ENCODE results near the gene WDR88. TPM values are rescaled to one million over a fixed set of nuclear protein-coding genes. Genes with fewer than 3 reads are reported as not detected.
A peak's percentile ranks its signal among the peaks of the same experiment; 100 is the strongest.
"Not testable (repeated sequence)": the region's sequence is repeated elsewhere in the genome, so short reads cannot be mapped to it uniquely, and the experiment has no call there.

WDR88 gene
- polyA plus RNA-seq, 1 donor (not counting 4 experiments of a cell fraction or from before 2014, with no cell fraction given): not detected

DNA sequence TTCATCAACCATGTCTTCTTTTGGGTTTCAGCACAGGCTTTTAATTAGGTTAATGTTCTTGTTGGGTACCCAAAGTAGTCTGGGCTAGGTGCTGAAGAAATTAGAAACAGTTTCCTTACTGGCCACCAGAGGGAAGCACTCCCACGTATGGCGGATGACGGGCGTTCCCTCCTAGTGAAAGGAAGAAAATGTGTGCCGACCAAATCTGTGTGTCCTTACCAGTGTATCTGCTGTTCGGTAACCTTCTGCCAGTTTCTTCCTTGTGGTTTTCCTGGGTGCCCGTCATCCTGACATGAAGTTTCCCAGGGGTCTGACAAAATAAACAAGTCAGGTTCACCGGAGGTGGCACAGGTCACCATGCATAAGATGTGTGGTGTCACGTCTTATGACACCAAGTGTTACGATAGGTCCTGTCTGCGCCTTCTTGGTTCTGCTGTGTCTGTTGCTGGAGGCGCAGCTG lies 6.0 kb upstream of the WDR88 start:
- peaks cover 5 to 10% of the 10 kb centered on the region in 2 experiments for H3K36me3 ChIP-seq (ENCODE audit: control insufficient read depth in 2 of 2, extremely low read depth in 1 of 2, insufficient read depth in 2 of 2, low read length in 2 of 2)
- TF ChIP-seq, protein P1, sequence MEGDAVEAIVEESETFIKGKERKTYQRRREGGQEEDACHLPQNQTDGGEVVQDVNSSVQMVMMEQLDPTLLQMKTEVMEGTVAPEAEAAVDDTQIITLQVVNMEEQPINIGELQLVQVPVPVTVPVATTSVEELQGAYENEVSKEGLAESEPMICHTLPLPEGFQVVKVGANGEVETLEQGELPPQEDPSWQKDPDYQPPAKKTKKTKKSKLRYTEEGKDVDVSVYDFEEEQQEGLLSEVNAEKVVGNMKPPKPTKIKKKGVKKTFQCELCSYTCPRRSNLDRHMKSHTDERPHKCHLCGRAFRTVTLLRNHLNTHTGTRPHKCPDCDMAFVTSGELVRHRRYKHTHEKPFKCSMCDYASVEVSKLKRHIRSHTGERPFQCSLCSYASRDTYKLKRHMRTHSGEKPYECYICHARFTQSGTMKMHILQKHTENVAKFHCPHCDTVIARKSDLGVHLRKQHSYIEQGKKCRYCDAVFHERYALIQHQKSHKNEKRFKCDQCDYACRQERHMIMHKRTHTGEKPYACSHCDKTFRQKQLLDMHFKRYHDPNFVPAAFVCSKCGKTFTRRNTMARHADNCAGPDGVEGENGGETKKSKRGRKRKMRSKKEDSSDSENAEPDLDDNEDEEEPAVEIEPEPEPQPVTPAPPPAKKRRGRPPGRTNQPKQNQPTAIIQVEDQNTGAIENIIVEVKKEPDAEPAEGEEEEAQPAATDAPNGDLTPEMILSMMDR (optimal IDR thresholded peaks at IDR 0.05 in 1 of 3, IDR thresholded peaks at IDR 0.05 in 1 of 3, conservative IDR thresholded peaks at IDR 0.05 in 1 of 3; ENCODE audit: extremely low read depth in 1 of 3, insufficient read depth in 2 of 3, low read length in 3 of 3): peak; percentile 75 to 88 (median 78)
- TF ChIP-seq EZH2 (IDR thresholded peaks at IDR 0.05; ENCODE audit: low read length): no peak
- peak; percentile 21 for DNase-seq (ENCODE audit: low read depth, low spot score)
- no peaks in the 10 kb centered on the region for H3K4me1 ChIP-seq (ENCODE audit: control insufficient read depth, extremely low read depth, insufficient read depth, low read length)
- H3K27ac ChIP-seq (ENCODE audit: control insufficient read depth, insufficient read depth, low read length): no peak overlapping the region
- H4K20me1 ChIP-seq (ENCODE audit: control insufficient read depth, extremely low read depth, insufficient read depth, low read length): no peaks in the 10 kb centered on the region
- no peak overlapping the region for H3K4me2 ChIP-seq (ENCODE audit: control insufficient read depth, extremely low read depth, insufficient read depth, low read depth, low read length)
- H3K9me1 ChIP-seq (ENCODE audit: control insufficient read depth, extremely low read depth, insufficient read depth, low read length): no peaks in the 10 kb centered on the region
- H3K9ac ChIP-seq (ENCODE audit: control insufficient read depth, extremely low read depth, insufficient read depth, low read length): no peak overlapping the region
- H3K9me3 ChIP-seq (ENCODE audit: control insufficient read depth, low read depth, low read length): no peaks in the 10 kb centered on the region
- H3K79me2 ChIP-seq (ENCODE audit: control insufficient read depth, insufficient read depth, low read length): no peaks in the 10 kb centered on the region
- FAIRE-seq: peak; percentile 76
- dilution Hi-C loops (cut with MboI; ENCODE audit: extremely low pct_ligation_motif_present, low sequenced_read_pairs): no loop called here
- H2AFZ ChIP-seq (ENCODE audit: control insufficient read depth, low read length): peak overlapping the region; percentile 65
- no peaks in the 10 kb centered on the region for H3K27me3 ChIP-seq (ENCODE audit: control insufficient read depth, extremely low read depth, insufficient read depth, low read length)
- no peak overlapping the region for H3K4me3 ChIP-seq (ENCODE audit: control insufficient read depth in 2 of 3, extremely low read depth in 1 of 3, insufficient read depth in 2 of 3, low read depth in 1 of 3, low read length in 3 of 3)

GRCh38 chr19:33126712-33127111 lies 5.2 kb upstream of the WDR88 start:
- H3K4me1 ChIP-seq (ENCODE audit: control insufficient read depth, extremely low read depth, insufficient read depth, low read length); dilution Hi-C loops (cut with MboI; ENCODE audit: extremely low pct_ligation_motif_present, low sequenced_read_pairs); H2AFZ ChIP-seq (ENCODE audit: control insufficient read depth, low read length); H3K79me2 ChIP-seq (ENCODE audit: control insufficient read depth, insufficient read depth, low read length); H3K4me2 ChIP-seq (ENCODE audit: control insufficient read depth, extremely low read depth, insufficient read depth, low read depth, low read length); H3K9ac ChIP-seq (ENCODE audit: control insufficient read depth, extremely low read depth, insufficient read depth, low read length); H3K9me3 ChIP-seq (ENCODE audit: control insufficient read depth, low read depth, low read length); FAIRE-seq; H3K27ac ChIP-seq (ENCODE audit: control insufficient read depth, insufficient read depth, low read length); H3K4me3 ChIP-seq (ENCODE audit: control insufficient read depth in 2 of 3, extremely low read depth in 1 of 3, insufficient read depth in 2 of 3, low read depth in 1 of 3, low read length in 3 of 3); DNase-seq (ENCODE audit: low read depth, low spot score); H3K9me1 ChIP-seq (ENCODE audit: control insufficient read depth, extremely low read depth, insufficient read depth, low read length); H4K20me1 ChIP-seq (ENCODE audit: control insufficient read depth, extremely low read depth, insufficient read depth, low read length); H3K27me3 ChIP-seq (ENCODE audit: control insufficient read depth, extremely low read depth, insufficient read depth, low read length): not testable (repeated sequence)
- H3K36me3 ChIP-seq (ENCODE audit: control insufficient read depth in 2 of 2, extremely low read depth in 1 of 2, insufficient read depth in 2 of 2, low read length in 2 of 2): peaks cover 5 to 10% of the 10 kb centered on the region in 2 experiments

- H3K4me1 ChIP-seq (ENCODE audit: control insufficient read depth, extremely low read depth, insufficient read depth, low read length): no peaks in the 10 kb centered on the region
- TF ChIP-seq, protein P1 (optimal IDR thresholded peaks at IDR 0.05 in 1 of 3, IDR thresholded peaks at IDR 0.05 in 1 of 3, conservative IDR thresholded peaks at IDR 0.05 in 1 of 3; ENCODE audit: extremely low read depth in 1 of 3, insufficient read depth in 2 of 3, low read length in 3 of 3): no peak
- TF ChIP-seq EZH2 (IDR thresholded peaks at IDR 0.05; ENCODE audit: low read length): no peak
- peaks cover 5 to 7% of the 10 kb centered on the region in 2 experiments for H3K36me3 ChIP-seq (ENCODE audit: control insufficient read depth in 2 of 2, extremely low read depth in 1 of 2, insufficient read depth in 2 of 2, low read length in 2 of 2)
- H3K9ac ChIP-seq (ENCODE audit: control insufficient read depth, extremely low read depth, insufficient read depth, low read length): no peak overlapping the region
- H3K27ac ChIP-seq (ENCODE audit: control insufficient read depth, insufficient read depth, low read length): no peak overlapping the region
- H3K9me1 ChIP-seq (ENCODE audit: control insufficient read depth, extremely low read depth, insufficient read depth, low read length): no peaks in the 10 kb centered on the region
- H3K4me3 ChIP-seq (ENCODE audit: control insufficient read depth in 2 of 3, extremely low read depth in 1 of 3, insufficient read depth in 2 of 3, low read depth in 1 of 3, low read length in 3 of 3): no peak overlapping the region
- no peaks in the 10 kb centered on the region for H4K20me1 ChIP-seq (ENCODE audit: control insufficient read depth, extremely low read depth, insufficient read depth, low read length)
- no peak for DNase-seq (ENCODE audit: low read depth, low spot score)
- no peak overlapping the region for H3K4me2 ChIP-seq (ENCODE audit: control insufficient read depth, extremely low read depth, insufficient read depth, low read depth, low read length)
- FAIRE-seq: no peak
- H3K27me3 ChIP-seq (ENCODE audit: control insufficient read depth, extremely low read depth, insufficient read depth, low read length): no peaks in the 10 kb centered on the region
- no peak overlapping the region for H2AFZ ChIP-seq (ENCODE audit: control insufficient read depth, low read length)
- H3K9me3 ChIP-seq (ENCODE audit: control insufficient read depth, low read depth, low read length): no peaks in the 10 kb centered on the region
- dilution Hi-C loops (cut with MboI; ENCODE audit: extremely low pct_ligation_motif_present, low sequenced_read_pairs): no loop called here
- no peaks in the 10 kb centered on the region for H3K79me2 ChIP-seq (ENCODE audit: control insufficient read depth, insufficient read depth, low read length)
Measured at GRCh38 chr19:33129901-33130300, 2.0 kb upstream of the WDR88 start.

All from keratinocyte (primary cell).